K562 (cell line): ENCODE results near the gene CYLD. TPM values are rescaled to one million over a fixed set of nuclear protein-coding genes. Genes with fewer than 3 reads are reported as not detected.
A peak's percentile ranks its signal among the peaks of the same experiment; 100 is the strongest.

Experiments
- AFF4 ChIP-seq: sonication (generic); formaldehyde crosslinking; IDR thresholded peaks from 2 replicates; pipeline ENCODE4 v1.8.0; 2023; ENCODE audit warnings: mild to moderate bottlenecking, missing genetic modification reagents
- ARID2 ChIP-seq: fragments of 450-650 bp; IDR thresholded peaks from 2 replicates; pipeline ENCODE4 v1.6.1; 2017; ENCODE audit warnings: antibody characterized with exemption, mild to moderate bottlenecking
- EP300 ChIP-seq: IDR thresholded peaks from 2 replicates; pipeline ENCODE4 v1.6.1; 2012; ENCODE audit warnings: low read length, improper control_type of control experiment
- HNRNPH1 ChIP-seq: fragments of 200-400 bp; formaldehyde crosslinking; optimal IDR thresholded peaks from 2 replicates; pipeline ENCODE3; 2017; ENCODE audit warnings: low read depth, mild to moderate bottlenecking, low read length, moderate library complexity
- MAX ChIP-seq: sonication (generic); formaldehyde crosslinking; IDR thresholded peaks from 2 replicates; pipeline ENCODE4 v1.9.0; 2022; ENCODE audit warnings: mild to moderate bottlenecking, missing genetic modification reagents
- MCM3 ChIP-seq: fragments of 450-650 bp; IDR thresholded peaks from 2 replicates; pipeline ENCODE4 v1.6.1; 2016
- NFATC3 ChIP-seq: fragments of 450-650 bp; IDR thresholded peaks from 2 replicates; pipeline ENCODE4 v1.6.1; 2017; ENCODE audit warnings: mild to moderate bottlenecking
- SRSF1 ChIP-seq: fragments of 200-400 bp; formaldehyde crosslinking; IDR thresholded peaks from 2 replicates; pipeline ENCODE4 v1.6.1; 2017; ENCODE audit warnings: mild to moderate bottlenecking, low read depth, low read length, moderate library complexity
- TCF15 ChIP-seq: fragments of 250-450 bp; sonication (Bioruptor Pico); IDR thresholded peaks from 2 replicates; pipeline ENCODE4 v1.8.0; 2022; ENCODE audit warnings: moderate library complexity, mild to moderate bottlenecking, inconsistent platforms
- TEAD2 ChIP-seq: fragments of 450-650 bp; IDR thresholded peaks from 2 replicates; pipeline ENCODE4 v1.6.1; 2016; ENCODE audit warnings: missing genetic modification characterization, control low read depth, missing compliant biosample characterization
- TRIM24 ChIP-seq, 2 experiments: fragments of 450-650 bp; IDR thresholded peaks; 2 replicates each; pipeline ENCODE4 v1.6.1; 2016
- ZNF318 ChIP-seq, 2 experiments: fragments of 450-650 bp; IDR thresholded peaks; 2 replicates each; pipeline ENCODE4 v1.6.1; 2016; ENCODE audit warnings: mild to moderate bottlenecking in 2 of 2, borderline replicate concordance in 1 of 2, low read depth in 1 of 2, moderate library complexity in 1 of 2
- ZNF436 ChIP-seq: fragments of 250-450, 450-650 bp; sonication (Bioruptor Pico); formaldehyde crosslinking; IDR thresholded peaks from 2 replicates; pipeline ENCODE4 v1.7.0; 2020; ENCODE audit warnings: mild to moderate bottlenecking
- polyA plus RNA-seq, 8 experiments: library from polyadenylated mRNA; depleted of rRNA in 4 of 8; stranded (reverse) in 5 of 8; unstranded in 3 of 8; fragments of >200 nt; fragmentation: Nextera tagmentation in 2 of 8; fragmentation: Illumina TruSeq in 1 of 8; extraction: Ambion mirVana in 2 of 8; extraction: Trizol in 1 of 8; gene quantifications; 2 replicates each; pipeline versions ENCODE4 v1.2.1 to v1.2.3, GENCODE V29; 2011 to 2014; ENCODE audit warnings: inconsistent platforms in 1 of 8, missing spikeins in 1 of 8
- total RNA-seq, 7 experiments: library from RNA; depleted of rRNA in 6 of 7; stranded (reverse); fragments of >200 nt in 6 of 7; fragmentation: Illumina TruSeq in 2 of 7; extraction: Trizol in 2 of 7; gene quantifications; 2 replicates each; pipeline versions ENCODE4 v1.2.1 to v1.2.3, GENCODE V29; 2011 to 2021; ENCODE audit warnings: low replicate concordance in 1 of 7

CYLD gene
- total and polyA plus RNA-seq, 9 of the 15 experiments (the other 6 are each of a cell fraction or from before 2014, with no cell fraction given) = 3.4 to 7.4 (median 5.3) TPM

- TF ChIP-seq ZNF318 (IDR thresholded peaks at IDR 0.05; ENCODE audit: borderline replicate concordance in 1 of 2, low read depth in 1 of 2) (no peak), TCF15 (CRISPR knock-in tag) (no peak), NFATC3 (no peak), AFF4 (CRISPR knock-in tag) (no peak), MCM3 (no peak), ARID2 (no peak), HNRNPH1 (no peak), MAX (CRISPR knock-in tag) (peak; percentile 60), TRIM24 (IDR thresholded peaks at IDR 0.05) (peak; percentile 89 to 93), TEAD2 (tag) (no peak), EP300 (peak; percentile 88), ZNF436 (CRISPR knock-in tag) (no peak), SRSF1 (no peak)
These were observed 99.4 kb downstream of the CYLD start (continued) for GRCh38 chr16:50841081-50841886.
